ENCODE data around the gene PTCRA. TPM values are rescaled to one million over a fixed set of nuclear protein-coding genes. Genes with fewer than 3 reads are reported as not detected.

Gene PTCRA
- total RNA-seq, 1 donor from 2014 or later: not detected

DNA sequence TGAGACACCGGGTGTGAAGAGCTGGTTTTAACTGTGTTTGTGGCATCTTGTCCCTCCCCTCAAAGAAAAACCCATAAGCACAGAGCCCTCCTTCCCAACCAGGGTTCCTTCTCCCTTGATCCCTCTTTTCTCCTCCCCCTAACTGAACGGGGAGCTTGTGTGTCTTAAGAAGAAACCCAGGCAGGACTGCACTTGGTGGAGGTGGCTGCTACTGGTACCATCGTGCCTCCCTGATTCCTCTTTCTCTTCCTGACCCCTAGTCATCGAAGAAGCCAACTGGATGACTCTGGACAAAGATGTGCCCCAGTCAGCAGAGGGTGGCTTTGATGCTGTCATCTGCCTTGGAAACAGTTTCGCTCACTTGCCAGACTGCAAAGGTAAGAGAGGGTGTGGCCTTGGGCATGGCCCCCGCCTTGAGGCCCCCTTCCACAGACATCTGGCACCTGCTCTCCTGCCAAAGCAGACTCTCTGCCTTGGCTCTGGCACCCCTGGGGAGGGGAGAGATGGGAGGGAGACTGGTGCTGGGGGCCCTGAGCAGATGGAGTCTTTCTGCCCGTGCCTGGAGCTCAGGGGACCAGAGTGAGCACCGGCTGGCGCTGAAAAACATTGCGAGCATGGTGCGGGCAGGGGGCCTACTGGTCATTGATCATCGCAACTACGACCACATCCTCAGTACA lies 46.8 kb downstream of the PTCRA start:
- H3K36me3 Mint-ChIP-seq: peaks cover 5% of the 10 kb centered on the region
- H4K20me1 ChIP-seq (ENCODE audit: low read depth): no peaks in the 10 kb centered on the region
- no peak overlapping the region for H3K9ac ChIP-seq

GRCh38 chr6:42963179-42963854 lies 47.5 kb downstream of the PTCRA start:
- H3K27me3 ChIP-seq: peaks cover 35% of the 10 kb centered on the region
- no peaks in the 10 kb centered on the region for H4K20me1 ChIP-seq (ENCODE audit: low read depth)
- H3K9me3 Mint-ChIP-seq: no peaks in the 10 kb centered on the region
- H3K9ac ChIP-seq: no peak overlapping the region
- peaks cover 27% of the 10 kb centered on the region for H3F3A ChIP-seq (ENCODE audit: low read depth)
- no peaks in the 10 kb centered on the region for H3K79me2 ChIP-seq (ENCODE audit: low read depth)
- H3K36me3 ChIP-seq: no peaks in the 10 kb centered on the region
- no peak for DNase-seq (ENCODE audit: low spot score)
- H3K27ac Mint-ChIP-seq: no peak overlapping the region
- peaks cover 4% of the 10 kb centered on the region for H3K4me1 ChIP-seq
- no peaks in the 10 kb centered on the region for H3K9me3 ChIP-seq (ENCODE audit: low read depth)
- peaks cover 26% of the 10 kb centered on the region for H3K27me3 Mint-ChIP-seq (ENCODE audit: insufficient read depth, low read depth)
- TF ChIP-seq EZH2 (IDR thresholded peaks at IDR 0.05): no peak
- TF ChIP-seq EZH2phosphoT487 (IDR thresholded peaks at IDR 0.05): no peak
- TF ChIP-seq, protein P1, sequence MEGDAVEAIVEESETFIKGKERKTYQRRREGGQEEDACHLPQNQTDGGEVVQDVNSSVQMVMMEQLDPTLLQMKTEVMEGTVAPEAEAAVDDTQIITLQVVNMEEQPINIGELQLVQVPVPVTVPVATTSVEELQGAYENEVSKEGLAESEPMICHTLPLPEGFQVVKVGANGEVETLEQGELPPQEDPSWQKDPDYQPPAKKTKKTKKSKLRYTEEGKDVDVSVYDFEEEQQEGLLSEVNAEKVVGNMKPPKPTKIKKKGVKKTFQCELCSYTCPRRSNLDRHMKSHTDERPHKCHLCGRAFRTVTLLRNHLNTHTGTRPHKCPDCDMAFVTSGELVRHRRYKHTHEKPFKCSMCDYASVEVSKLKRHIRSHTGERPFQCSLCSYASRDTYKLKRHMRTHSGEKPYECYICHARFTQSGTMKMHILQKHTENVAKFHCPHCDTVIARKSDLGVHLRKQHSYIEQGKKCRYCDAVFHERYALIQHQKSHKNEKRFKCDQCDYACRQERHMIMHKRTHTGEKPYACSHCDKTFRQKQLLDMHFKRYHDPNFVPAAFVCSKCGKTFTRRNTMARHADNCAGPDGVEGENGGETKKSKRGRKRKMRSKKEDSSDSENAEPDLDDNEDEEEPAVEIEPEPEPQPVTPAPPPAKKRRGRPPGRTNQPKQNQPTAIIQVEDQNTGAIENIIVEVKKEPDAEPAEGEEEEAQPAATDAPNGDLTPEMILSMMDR (IDR thresholded peaks at IDR 0.05): no peak
- H3K4me1 Mint-ChIP-seq: peaks cover 11% of the 10 kb centered on the region
- H3K4me3 Mint-ChIP-seq: no peak overlapping the region
- no peak overlapping the region for H3K4me2 ChIP-seq
- peaks cover 5% of the 10 kb centered on the region for H3K36me3 Mint-ChIP-seq
- no peak overlapping the region for H3K4me3 ChIP-seq
- no peak overlapping the region for H3K27ac ChIP-seq
- H2AFZ ChIP-seq (replicated peaks): no peak overlapping the region

More for the DNA sequence above, 46.8 kb downstream of the PTCRA start:
- TF ChIP-seq EZH2 (IDR thresholded peaks at IDR 0.05) (no peak), EZH2phosphoT487 (IDR thresholded peaks at IDR 0.05) (no peak)
- TF ChIP-seq, protein P1 (IDR thresholded peaks at IDR 0.05): no peak
- no peak for DNase-seq (ENCODE audit: low spot score)
- Histone ChIP-seq H3F3A (ENCODE audit: low read depth) (peaks cover 27% of the 10 kb centered on the region), H3K9me3 (ENCODE audit: low read depth) (no peaks in the 10 kb centered on the region), H3K27me3 (peaks cover 35% of the 10 kb centered on the region), H3K79me2 (ENCODE audit: low read depth) (no peaks in the 10 kb centered on the region), H3K4me1 (peaks cover 4% of the 10 kb centered on the region), H3K4me2 (no peak overlapping the region), H3K27ac (no peak overlapping the region), H2AFZ (replicated peaks) (no peak overlapping the region), H3K36me3 (no peaks in the 10 kb centered on the region), H3K4me3 (no peak overlapping the region)
- Mint-ChIP-seq H3K4me3 (no peak overlapping the region), H3K4me1 (peaks cover 11% of the 10 kb centered on the region), H3K27me3 (ENCODE audit: insufficient read depth, low read depth) (peaks cover 26% of the 10 kb centered on the region), H3K27ac (no peak overlapping the region), H3K9me3 (no peaks in the 10 kb centered on the region)

- H3K79me2 ChIP-seq (ENCODE audit: low read depth): no peaks in the 10 kb centered on the region
- no peaks in the 10 kb centered on the region for H4K20me1 ChIP-seq (ENCODE audit: low read depth)
- H3K4me3 ChIP-seq: no peak overlapping the region
- H3K4me2 ChIP-seq: no peak overlapping the region
- no peaks in the 10 kb centered on the region for H3K9me3 ChIP-seq (ENCODE audit: low read depth)
- Mint-ChIP-seq H3K9me3 (no peaks in the 10 kb centered on the region), H3K27ac (no peak overlapping the region), H3K4me3 (peak overlapping the region; percentile 61), H3K27me3 (ENCODE audit: insufficient read depth, low read depth) (peaks cover 23% of the 10 kb centered on the region), H3K4me1 (peaks cover 11% of the 10 kb centered on the region), H3K36me3 (peaks cover 7% of the 10 kb centered on the region)
- no peaks in the 10 kb centered on the region for H3K36me3 ChIP-seq
- no peak overlapping the region for H3K9ac ChIP-seq
- DNase-seq (ENCODE audit: low spot score): peak; percentile 84
- no peak overlapping the region for H2AFZ ChIP-seq (replicated peaks)
- no peak for TF ChIP-seq EZH2phosphoT487 (IDR thresholded peaks at IDR 0.05)
- TF ChIP-seq EZH2 (IDR thresholded peaks at IDR 0.05): no peak
- TF ChIP-seq, protein P1 (IDR thresholded peaks at IDR 0.05): peak; percentile 57
- no peak overlapping the region for H3K27ac ChIP-seq
- H3F3A ChIP-seq (ENCODE audit: low read depth): peaks cover 27% of the 10 kb centered on the region
- H3K4me1 ChIP-seq: peaks cover 4% of the 10 kb centered on the region
- H3K27me3 ChIP-seq: peaks cover 30% of the 10 kb centered on the region
Measured at GRCh38 chr6:42963855-42964605, 48.2 kb downstream of the PTCRA start.
